Breast epithelium (tissue), 4 donors: ENCODE data around the gene PTPRN2. TPM values are rescaled to one million over a fixed set of nuclear protein-coding genes. Genes with fewer than 3 reads are reported as not detected.

Experiments
- DNase-seq, 2 donors: peaks; one replicate each; pipeline ENCODE4 v3.0.0-alpha.2; 2019; ENCODE audit warnings: low spot score in 2 of 2
- H3K27ac ChIP-seq, 2 donors: fragments of 200-600 bp; sonication (generic) in 1 of 2; one replicate each; pipeline ENCODE4 v1.5.1; 2016 to 2019; ENCODE audit warnings: mild to moderate bottlenecking in 1 of 2
- H3K27me3 ChIP-seq, 2 donors: fragments of 200-600 bp; sonication (generic) in 1 of 2; one replicate each; pipeline versions ENCODE4 v1.5.1 to v1.6.0; 2017 to 2019; ENCODE audit warnings: control low read depth in 1 of 2, mild to moderate bottlenecking in 1 of 2
- H3K36me3 ChIP-seq: fragments of 200-600 bp; one replicate; pipeline ENCODE4 v1.5.1; 2019
- H3K4me1 ChIP-seq, 2 donors: fragments of 200-600 bp; sonication (generic); one replicate each; pipeline ENCODE4 v1.5.1; 2016 to 2019; ENCODE audit warnings: control low read depth in 1 of 2
- H3K4me3 ChIP-seq, 3 donors: fragments of 200-600 bp; sonication (generic); 1 replicate in 2 of 3; 2 replicates in 1 of 3; pipeline ENCODE4 v1.5.1; 2016 to 2019; ENCODE audit warnings: mild to moderate bottlenecking in 3 of 3, moderate library complexity in 2 of 3
- H3K9me3 ChIP-seq, 2 donors: fragments of 200-600 bp; sonication (generic) in 1 of 2; one replicate each; pipeline ENCODE4 v1.5.1; 2016 to 2019; ENCODE audit warnings: control low read depth in 1 of 2
- POLR2A ChIP-seq: fragments of 450-650 bp; IDR thresholded peaks from one replicate; pipeline ENCODE4 v1.6.1; 2016; ENCODE audit warnings: antibody characterized with exemption, mild to moderate bottlenecking, moderate library complexity
- POLR2AphosphoS5 ChIP-seq, 3 donors: sonication (generic); formaldehyde crosslinking; IDR thresholded peaks; one replicate each; pipeline ENCODE4 v1.6.1; 2017; ENCODE audit warnings: antibody characterized with exemption in 3 of 3
- intact Hi-C: fragments of 100-400 bp; cut with DNase I; formaldehyde crosslinking; loops from one replicate; pipeline ENCODE4 v1.15.1; 2023; ENCODE audit warnings: low total_unique reads
- total RNA-seq, 3 donors: library from RNA; depleted of rRNA; stranded (reverse); fragments of >200 nt; gene quantifications; one replicate each; pipeline ENCODE4 v1.1.0, GENCODE V29; 2016
- TF ChIP-seq, protein P1 (sequence below), 3 donors: fragments of 450-650 bp; IDR thresholded peaks; one replicate each; pipeline ENCODE4 v1.5.1; 2016 to 2017; ENCODE audit warnings: antibody characterized with exemption in 3 of 3, mild to moderate bottlenecking in 3 of 3, moderate library complexity in 3 of 3

Gene PTPRN2
- total RNA-seq, 3 donors from 2014 or later = 1.6 to 2.2 (median 2.2) TPM

DNA sequence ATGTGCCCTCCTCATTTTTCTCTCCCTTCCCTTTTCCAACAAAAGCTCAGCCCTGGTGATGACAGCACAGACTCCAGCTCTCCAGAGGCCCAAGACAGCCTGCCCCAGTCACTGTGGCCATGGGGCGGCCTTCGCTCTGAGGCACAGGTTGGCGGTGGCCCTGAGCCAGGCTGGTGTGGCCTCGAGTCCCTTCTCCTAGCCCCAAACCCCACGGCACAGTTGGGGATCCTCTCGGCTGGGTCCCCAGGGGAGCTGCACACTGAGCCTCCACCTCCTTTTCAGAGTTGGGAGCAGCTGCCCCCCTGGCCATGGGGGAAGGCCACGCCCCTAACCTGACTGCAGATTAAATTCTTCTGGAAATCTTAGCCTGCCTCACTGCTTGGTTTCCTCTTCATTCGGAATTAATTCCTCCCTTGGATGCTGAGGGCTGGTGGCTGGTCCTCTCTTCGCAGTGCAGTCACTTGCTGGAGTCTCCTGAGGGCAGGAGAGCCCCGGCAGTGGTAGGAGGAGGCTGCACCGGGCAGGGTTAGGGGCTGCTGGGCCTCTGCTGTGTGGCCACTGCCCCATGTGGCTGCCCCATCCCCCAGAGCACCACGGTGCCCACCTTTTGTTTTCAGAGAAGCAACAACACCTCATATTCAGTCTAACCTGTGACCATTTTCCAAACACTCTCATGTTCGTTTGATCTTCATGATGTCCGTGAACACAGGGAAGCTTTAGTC lies 824.2 kb downstream of the PTPRN2 start:
- peaks cover 3 to 32% of the 10 kb centered on the region in 2 donors for H3K9me3 ChIP-seq
- no peak overlapping the region for H3K27ac ChIP-seq
- peaks cover 0 to 4% of the 10 kb centered on the region in 2 donors for H3K27me3 ChIP-seq
- intact Hi-C loops = no loop called here
- no peak for TF ChIP-seq POLR2AphosphoS5 (IDR thresholded peaks at IDR 0.05)
- TF ChIP-seq POLR2A = no peak
- TF ChIP-seq, protein P1, sequence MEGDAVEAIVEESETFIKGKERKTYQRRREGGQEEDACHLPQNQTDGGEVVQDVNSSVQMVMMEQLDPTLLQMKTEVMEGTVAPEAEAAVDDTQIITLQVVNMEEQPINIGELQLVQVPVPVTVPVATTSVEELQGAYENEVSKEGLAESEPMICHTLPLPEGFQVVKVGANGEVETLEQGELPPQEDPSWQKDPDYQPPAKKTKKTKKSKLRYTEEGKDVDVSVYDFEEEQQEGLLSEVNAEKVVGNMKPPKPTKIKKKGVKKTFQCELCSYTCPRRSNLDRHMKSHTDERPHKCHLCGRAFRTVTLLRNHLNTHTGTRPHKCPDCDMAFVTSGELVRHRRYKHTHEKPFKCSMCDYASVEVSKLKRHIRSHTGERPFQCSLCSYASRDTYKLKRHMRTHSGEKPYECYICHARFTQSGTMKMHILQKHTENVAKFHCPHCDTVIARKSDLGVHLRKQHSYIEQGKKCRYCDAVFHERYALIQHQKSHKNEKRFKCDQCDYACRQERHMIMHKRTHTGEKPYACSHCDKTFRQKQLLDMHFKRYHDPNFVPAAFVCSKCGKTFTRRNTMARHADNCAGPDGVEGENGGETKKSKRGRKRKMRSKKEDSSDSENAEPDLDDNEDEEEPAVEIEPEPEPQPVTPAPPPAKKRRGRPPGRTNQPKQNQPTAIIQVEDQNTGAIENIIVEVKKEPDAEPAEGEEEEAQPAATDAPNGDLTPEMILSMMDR (IDR thresholded peaks at IDR 0.05) = no peak
- no peaks in the 10 kb centered on the region for H3K36me3 ChIP-seq
- no peaks in the 10 kb centered on the region for H3K4me1 ChIP-seq
- no peak for DNase-seq
- no peak overlapping the region for H3K4me3 ChIP-seq

DNA sequence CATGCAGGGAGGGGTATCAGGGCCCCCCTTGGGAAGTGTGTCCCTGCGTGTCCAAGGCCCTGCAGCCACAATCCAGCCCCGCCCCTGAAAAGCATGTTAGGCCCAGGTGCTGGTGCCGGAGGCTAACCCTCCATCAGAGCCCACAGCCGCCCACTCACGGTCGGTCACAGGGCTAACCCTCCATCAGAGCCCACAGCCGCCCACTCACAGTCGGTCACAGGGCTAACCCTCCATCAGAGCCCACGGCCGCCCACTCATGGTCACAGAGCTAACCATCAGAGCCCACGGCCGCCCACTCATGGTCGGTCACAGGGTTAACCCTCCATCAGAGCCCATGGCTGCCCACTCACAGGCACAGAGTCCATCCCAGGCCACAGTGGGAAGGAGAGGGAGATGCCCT lies 824.8 kb downstream of the PTPRN2 start:
- H3K9me3 ChIP-seq = peaks cover 3 to 38% of the 10 kb centered on the region in 2 donors
- peaks cover 0 to 4% of the 10 kb centered on the region in 2 donors for H3K27me3 ChIP-seq
- TF ChIP-seq POLR2A = no peak
- TF ChIP-seq, protein P1 (IDR thresholded peaks at IDR 0.05) = no peak
- no peak for TF ChIP-seq POLR2AphosphoS5 (IDR thresholded peaks at IDR 0.05)
- no peak for DNase-seq
- intact Hi-C loops = no loop called here
- no peaks in the 10 kb centered on the region for H3K4me1 ChIP-seq
- H3K36me3 ChIP-seq = no peaks in the 10 kb centered on the region
- no peak overlapping the region for H3K27ac ChIP-seq
- H3K4me3 ChIP-seq = no peak overlapping the region

DNA sequence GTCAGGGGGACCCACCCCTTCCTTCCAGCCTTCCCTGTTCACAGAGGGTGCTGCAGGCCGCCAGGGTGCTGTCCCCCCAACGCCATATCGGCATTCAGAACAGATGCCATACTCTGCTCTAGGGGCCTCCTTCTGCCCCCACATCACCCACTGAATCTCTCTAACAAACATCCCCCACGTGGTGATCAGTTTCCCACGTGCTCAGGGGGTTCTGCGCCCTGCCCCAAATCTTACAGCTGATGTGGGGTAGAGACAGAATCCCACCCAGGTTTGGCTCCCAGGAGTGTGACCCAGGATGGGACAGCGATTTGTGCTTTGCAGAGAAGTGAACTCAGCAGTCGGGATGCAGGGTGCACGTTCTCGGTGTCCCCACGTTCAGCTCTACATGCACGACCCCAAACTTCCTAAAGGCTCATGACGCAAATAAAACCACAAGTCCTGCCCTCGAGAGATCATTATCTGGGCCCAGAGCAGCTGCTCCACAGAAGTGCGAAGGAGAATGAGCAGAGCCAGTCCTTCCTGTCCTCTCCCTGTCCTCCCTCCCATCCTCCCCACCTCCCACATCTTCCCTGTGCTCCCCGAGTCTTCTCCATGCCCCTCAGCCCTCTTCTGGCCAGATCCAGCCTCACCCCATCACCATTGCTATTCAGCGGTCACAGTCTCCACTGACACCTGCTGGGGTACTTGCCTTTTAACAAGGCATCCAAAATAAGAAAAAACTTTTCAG lies 827.5 kb downstream of the PTPRN2 start:
- Histone ChIP-seq H3K27ac (no peak overlapping the region), H3K4me3 (no peak overlapping the region), H3K9me3 (peaks cover 3 to 29% of the 10 kb centered on the region in 2 donors), H3K4me1 (no peaks in the 10 kb centered on the region), H3K27me3 (no peaks in the 10 kb centered on the region), H3K36me3 (no peaks in the 10 kb centered on the region)
- DNase-seq = no peak
- TF ChIP-seq, protein P1 (IDR thresholded peaks at IDR 0.05) = no peak
- TF ChIP-seq POLR2AphosphoS5 (IDR thresholded peaks at IDR 0.05) (no peak), POLR2A (no peak)
- intact Hi-C loops = no loop called here

DNA sequence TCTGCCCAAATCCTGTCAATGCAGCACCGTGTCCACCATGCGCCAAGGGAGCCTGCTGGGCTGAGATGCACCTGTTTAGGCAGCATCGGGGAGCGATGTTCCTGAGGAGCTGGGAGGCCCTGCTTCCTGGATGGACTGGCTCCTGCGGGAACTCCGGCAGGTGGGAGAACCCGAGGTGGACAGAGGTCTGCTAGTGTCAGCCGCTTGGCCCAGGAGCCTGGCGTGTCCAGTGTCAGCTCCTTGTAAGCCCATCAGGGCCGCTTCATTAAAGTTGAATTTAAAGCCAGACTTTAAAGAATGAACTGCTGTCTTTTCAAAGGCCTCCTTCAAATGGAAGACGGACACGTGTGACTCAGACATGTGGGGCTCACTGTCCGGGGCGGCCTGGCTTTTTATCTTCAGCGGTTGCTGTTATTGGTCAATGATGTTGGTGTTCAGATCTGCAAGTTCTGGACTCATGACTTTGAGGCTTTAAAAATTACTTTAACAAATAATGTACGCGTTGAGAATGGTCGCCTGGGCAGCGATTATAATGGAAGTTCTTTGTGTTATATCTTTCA lies 828.3 kb downstream of the PTPRN2 start:
- no peak for TF ChIP-seq POLR2AphosphoS5 (IDR thresholded peaks at IDR 0.05)
- peaks cover 3 to 21% of the 10 kb centered on the region in 2 donors for H3K9me3 ChIP-seq
- intact Hi-C loops = no loop called here
- no peak overlapping the region for H3K27ac ChIP-seq
- H3K4me1 ChIP-seq = no peaks in the 10 kb centered on the region
- H3K4me3 ChIP-seq = no peak overlapping the region
- no peak for DNase-seq
- H3K27me3 ChIP-seq = no peaks in the 10 kb centered on the region
- no peaks in the 10 kb centered on the region for H3K36me3 ChIP-seq

DNA sequence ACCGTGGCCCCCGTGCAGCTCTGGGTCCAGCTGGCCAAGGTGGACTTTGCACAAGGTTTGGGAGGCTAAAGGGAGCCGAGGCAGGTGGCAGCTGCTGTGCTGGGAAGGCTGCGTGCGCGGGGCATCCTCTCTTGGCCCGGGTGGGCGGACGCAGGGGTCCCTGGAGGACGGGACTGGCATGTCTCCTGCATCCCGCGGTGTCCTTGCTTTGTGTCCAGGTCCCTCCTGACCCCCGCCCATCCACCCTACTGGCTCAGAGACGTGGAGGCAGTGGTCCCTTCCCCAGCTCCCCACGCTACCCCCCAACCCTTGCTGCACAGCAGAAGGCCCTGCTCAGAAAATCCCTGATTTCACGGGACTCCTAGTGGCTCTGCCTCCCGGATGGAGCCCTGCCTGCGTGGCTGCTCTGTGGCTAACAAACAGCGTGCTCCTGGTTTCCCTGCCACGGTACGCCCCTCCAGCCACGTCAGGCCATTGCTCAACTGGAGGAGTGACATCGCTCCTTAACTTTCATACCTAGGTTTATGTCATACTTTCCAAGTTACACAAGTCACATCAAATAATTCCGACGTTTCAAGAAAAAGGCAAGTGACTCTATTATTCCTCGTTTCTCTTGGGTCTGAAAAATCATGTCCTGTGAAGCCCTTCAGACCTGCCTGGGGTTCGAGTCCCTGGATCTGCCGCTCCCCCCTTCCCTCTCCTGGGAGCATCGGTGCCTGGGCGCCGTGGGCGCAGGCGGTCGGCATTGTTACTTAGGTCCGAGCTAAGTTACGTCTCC lies 829.0 kb downstream of the PTPRN2 start:
- H3K36me3 ChIP-seq = no peaks in the 10 kb centered on the region
- intact Hi-C loops = no loop called here
- TF ChIP-seq, protein P1 (IDR thresholded peaks at IDR 0.05) = no peak
- no peak for TF ChIP-seq POLR2A
- no peak for TF ChIP-seq POLR2AphosphoS5 (IDR thresholded peaks at IDR 0.05)
- H3K27ac ChIP-seq = no peak overlapping the region
- no peaks in the 10 kb centered on the region for H3K27me3 ChIP-seq
- DNase-seq = peak in 1 of 2 donors; percentile 49
- no peaks in the 10 kb centered on the region for H3K4me1 ChIP-seq
- H3K4me3 ChIP-seq = no peak overlapping the region
- H3K9me3 ChIP-seq = peaks cover 3 to 20% of the 10 kb centered on the region in 2 donors
